NCI-H1694 (cell line): ENCODE results near the gene TMPRSS6.

Experiments used
- DNase-seq: peaks from one replicate; lab custom pipeline; 2025; lab: John Stamatoyannopoulos, UW

The TMPRSS6 gene

DNA sequence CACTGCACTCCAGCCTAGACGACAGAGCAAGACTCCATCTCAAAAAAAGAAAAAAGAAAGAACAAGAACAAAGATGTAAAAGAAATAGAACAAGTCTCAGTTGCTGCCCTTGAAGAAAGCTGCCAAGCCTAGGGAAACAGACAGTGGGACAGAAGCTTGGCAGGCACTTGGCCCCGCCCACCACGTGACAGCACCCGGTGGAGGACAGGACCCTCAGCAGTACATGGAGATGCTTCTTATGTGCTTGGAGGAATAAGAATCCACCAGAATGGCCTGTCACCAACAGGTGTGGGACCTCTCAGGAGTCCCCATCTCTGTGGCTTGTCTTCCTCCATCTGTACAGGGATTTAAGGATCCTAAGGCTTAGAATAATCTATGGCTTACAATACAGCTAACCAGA is 7.6 kb upstream of the TMPRSS6 start:
- no peak for DNase-seq

- DNase-seq, result no peak
Measured at GRCh38 chr22:37115032-37115431, 5.5 kb upstream of the TMPRSS6 start.

GRCh38 chr22:37113757-37114156 is 4.2 kb upstream of the TMPRSS6 start:
- no peak for DNase-seq

DNA sequence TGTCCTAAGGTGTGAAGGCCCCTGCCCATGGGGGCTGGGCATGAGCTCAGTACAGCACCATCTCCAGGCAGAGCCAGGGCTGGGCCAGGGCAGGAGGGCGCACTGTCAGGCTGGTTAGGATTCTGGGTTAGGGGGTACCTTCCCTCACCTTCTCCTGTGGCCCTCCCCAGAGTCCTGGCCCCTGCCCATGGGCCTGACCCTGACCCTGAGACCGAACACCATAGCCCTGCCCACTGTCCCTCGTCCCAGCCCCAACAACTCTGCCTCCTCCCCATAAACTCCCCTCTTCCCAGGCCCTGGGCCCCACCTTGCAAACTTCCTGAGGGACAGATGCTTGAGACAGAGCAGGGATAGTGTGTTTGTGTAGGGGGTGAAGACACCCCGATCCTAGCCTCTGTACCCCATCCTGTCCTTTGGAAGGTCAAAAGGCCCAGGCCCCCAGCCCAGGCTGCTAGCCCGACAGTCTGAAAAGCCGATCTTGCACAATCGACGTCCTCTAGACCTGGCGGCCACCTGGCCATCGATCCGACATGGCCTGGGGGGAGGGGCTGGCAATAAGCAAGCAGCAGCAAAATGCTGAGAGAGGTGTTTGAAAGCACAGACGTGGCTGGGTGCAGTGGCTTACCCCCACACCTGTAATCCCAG is 2.7 kb upstream of the TMPRSS6 start:
- no peak for DNase-seq

GRCh38 chr22:37111156-37111717 is 1.7 kb upstream of the TMPRSS6 start:
- DNase-seq, result no peak

DNA sequence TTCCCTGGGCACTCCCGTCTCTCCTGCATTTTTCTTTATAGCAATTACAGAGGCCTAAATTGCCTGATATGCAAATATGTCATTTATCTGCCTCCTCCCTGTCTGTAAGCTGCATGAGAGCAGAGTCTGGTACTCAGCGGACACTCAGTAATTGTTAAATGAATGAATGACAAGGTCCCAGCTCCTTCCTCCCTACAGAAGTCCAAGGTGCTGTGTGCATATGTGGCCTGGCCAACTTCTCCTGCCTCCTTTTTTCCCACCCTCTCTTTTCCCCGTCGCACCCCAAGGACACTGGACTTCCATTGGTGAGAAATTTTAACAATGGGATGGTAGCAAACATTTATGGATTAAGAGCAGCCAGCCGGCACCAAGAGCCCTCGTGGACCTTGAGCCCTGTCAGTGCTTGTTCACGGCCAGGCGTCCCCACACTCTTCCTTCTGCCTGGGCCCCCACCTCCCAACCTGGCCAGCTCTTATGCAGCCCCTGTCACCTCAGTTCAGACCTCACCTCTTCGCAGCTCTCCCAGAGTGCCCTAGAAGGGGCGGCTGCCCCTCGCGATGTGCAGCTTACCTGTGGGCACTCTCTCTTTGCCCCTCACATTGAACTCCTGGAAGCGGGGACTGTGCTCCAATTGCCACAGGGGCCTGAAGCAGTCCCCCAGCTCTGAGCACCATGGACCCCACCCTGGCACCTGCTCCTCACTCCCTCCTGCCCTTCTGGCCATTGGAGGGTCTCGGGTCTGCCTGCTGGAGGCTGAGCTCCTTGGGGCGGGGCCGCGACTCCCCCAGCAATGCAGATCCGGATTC is 1.5 kb downstream of the TMPRSS6 start:
- DNase-seq, result no peak

DNA sequence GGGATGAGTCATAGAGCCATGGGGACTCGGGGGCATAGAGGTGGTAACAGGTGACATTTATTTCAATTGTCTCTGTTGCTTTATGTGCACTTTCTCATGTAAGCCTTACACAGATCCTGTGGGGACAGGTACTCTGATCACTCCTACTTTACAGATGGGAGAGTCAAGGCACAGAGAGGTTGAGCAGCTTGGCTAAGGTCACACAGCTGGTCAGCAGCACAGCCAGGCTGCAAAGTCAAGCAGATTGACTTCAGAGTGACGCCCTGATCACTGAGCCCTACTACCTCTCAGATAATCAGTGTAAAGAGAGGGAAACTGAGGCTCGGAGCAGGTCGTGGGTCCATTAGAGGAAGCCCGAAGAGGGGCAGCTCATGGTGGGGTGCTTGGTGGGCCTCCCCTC is 3.5 kb downstream of the TMPRSS6 start:
- DNase-seq, result no peak

- no peak for DNase-seq
Measured at GRCh38 chr22:37105154-37105553, 4.4 kb downstream of the TMPRSS6 start.

DNA sequence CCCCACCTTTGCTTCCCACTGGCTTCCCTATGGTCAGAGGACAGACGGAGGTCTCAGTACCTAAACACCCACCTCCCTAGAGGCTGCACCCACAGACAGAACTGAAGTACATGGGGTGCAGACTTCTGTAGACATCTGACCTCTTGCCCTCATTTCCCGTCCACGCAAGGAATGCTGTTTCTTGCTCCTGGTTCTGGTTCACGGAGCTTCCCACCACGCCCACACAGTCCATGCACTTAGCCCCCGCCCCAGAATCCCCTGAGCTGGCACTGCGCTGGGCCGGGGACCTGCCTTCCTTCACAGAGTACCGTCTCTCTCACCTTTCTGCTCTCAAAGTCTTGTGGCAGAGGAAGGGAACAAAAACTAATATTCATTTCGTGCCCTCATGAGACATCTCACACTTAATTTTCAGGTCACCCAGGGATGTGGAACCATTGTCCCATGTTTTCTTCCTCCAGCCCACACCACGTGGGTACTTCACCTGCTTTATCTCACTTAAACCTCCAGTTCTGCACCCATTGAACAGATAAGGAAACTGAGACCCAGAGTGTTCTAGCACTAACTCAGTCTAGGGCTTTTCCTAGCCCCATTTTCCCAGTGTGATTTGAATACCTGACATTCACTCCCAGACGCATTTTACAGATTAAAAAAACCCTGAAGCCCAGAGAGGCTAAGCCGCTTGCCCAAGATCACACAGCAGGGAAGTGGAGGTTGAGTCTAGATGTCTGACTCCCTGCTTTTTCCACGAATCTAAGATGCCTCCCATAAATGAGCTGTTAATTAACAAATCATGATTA is 5.7 kb downstream of the TMPRSS6 start:
- no peak for DNase-seq

GRCh38 chr22:37103151-37103550 is 6.4 kb downstream of the TMPRSS6 start:
- no peak for DNase-seq

DNA sequence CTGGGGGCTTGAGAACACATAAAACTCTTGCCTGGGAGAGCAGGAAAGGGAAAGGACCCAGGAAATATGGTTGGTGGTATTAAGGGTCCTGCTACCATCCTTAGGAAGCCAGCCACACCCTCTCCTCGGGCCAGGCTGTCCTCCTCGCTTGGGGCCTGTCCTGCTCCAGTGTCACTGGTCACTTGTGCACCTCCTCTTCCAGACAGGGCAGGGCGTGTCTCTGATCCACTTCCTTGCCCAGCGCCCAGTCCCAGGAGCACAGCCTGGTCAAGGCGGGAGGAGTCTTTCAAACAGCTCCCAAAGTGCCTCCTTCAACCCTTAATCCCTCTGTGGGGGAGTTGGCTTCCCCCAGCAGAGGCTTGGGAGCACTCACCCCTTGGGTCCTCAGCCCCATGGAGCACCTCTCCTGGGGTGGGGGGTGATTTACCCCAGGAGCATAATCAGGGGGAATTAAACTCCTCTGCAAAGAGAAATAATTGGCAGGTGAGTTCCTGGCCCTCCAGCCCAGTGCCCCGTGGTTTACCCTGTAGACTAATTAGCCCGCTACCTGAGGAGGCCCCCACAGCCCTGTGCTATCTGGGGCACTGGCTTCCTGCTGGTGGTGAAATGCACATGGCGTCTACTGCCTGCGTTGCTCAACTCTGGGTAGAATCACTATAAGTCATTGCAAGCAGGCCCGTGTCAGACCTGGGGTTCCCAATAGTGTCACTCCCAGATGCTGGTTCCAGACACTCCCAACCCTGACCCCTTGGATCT is 8.0 kb downstream of the TMPRSS6 start:
- no peak for DNase-seq

GRCh38 chr22:37100589-37101127 is 8.9 kb downstream of the TMPRSS6 start:
- no peak for DNase-seq

DNA sequence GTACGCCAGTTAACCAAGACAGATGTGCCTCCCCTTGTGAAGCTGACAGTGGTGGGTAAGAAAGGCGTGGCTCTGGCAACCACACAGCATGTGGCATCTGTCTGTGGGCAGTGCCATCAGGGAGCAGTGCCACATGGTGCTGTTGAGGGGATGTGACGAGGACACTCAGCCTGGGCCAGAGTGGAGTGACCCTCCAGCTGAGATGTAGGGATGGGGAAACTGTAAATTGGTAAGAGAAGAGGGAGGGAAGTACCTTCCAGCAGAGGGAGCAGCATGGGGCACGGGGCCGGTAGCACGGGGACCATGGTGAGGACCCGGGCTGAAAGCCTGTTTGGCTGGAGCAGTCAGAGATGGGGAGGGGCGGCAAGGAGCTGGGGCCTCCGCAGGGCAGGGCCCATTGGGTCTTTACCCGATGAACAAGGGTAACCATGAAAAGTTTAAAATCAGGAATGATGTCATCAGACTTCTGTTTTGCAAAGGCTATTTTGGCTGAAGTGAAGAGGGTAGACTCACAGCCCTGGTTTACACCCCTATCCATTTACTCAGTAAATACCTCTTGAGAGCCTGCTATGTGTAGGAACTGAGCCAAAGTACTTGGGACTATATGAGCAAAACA is 10.4 kb downstream of the TMPRSS6 start:
- DNase-seq, result no peak

DNA sequence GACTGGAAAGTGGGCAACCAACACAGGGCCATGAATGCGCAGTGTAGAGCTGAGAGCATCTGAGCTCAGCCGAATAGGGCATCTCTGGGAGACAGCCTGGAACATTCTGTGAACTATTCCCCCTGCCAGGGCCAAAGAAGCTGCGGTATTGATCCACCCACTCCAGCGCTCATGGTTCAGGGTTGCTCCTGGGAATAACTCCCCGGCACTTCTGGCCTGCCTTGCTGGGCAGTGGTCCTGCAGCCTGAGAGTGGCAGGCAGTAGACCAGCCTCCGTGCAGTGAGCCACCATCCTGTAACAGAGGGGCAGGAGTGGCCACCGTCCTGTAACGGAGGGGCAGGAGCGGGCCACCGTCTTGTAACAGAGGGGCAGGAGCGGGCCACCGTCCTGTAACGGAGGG is 12.2 kb downstream of the TMPRSS6 start:
- DNase-seq, result no peak

DNA sequence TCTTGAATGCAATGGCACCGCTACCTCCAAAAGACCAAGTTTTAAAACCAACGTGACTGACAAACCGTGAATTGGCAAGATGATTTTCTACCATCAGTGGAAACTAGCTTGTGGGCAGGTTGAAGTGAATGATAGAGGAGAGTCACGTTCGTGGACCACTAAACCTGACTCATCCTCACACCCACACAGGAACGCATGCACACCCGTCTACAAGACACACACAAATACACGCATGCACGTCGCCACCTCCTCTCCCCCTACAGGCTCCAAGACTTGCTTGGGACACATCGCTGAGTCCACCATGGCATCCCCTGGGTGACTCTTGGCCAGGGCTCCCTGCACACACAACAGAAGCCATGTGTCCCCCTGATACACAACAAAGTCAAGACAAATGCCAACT is 14.4 kb downstream of the TMPRSS6 start:
- DNase-seq, result no peak

DNA sequence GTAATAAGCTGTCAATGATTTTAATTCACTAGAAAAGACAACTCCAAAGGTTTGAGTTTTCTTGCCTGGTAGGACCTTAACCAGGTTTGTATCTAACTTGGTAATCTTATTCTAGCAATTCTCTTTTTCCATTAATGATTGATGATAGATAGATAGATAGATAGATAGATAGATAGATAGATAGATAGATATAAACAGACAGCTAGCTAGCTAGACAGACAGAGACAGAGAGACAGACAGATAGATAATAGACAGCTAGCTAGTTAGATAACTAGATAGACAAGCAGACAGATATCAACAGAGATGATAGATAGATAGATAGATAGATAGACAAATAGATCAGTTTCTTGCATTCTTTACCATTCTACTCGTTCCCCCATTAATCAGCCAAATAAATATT is 15.3 kb downstream of the TMPRSS6 start:
- no peak for DNase-seq

GRCh38 chr22:37092997-37093396 is 16.5 kb downstream of the TMPRSS6 start:
- DNase-seq, result no peak

DNA sequence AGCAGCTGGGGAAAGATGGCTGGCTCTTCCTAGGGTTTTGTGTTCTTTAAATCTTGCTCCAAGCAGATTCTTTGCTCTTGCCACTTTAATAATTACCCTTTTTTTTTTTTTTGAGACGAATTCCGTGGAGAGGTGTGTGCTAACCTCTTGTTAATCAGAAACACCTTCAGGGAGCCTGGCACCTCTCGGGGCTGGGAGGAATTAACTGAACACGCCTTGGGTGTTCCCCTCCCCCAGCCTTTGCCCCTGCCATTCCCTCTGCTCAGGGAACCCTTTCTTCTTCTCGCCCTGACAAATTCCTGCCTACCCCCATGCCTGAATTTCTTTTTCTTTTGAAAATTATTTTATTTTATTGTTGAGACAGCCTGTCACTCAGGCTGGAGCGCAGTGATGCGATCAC is 17.5 kb downstream of the TMPRSS6 start:
- DNase-seq, result no peak

GRCh38 chr22:37090920-37091695 is 18.4 kb downstream of the TMPRSS6 start:
- no peak for DNase-seq

- no peak for DNase-seq
Measured at GRCh38 chr22:37089434-37089833, 20.1 kb downstream of the TMPRSS6 start.
